22Rv1 (cell line): ENCODE results near the gene ECM2.

Experiments used
- H3K27ac ChIP-seq: fragments of 450-650 bp; 2 replicates; pipeline ENCODE4 v1.5.1; 2017
- ZFX ChIP-seq: fragments of 450-650 bp; IDR thresholded peaks from 2 replicates; pipeline ENCODE4 v1.6.1; 2017; ENCODE audit warnings: antibody characterized with exemption, borderline replicate concordance
- TF ChIP-seq, protein P1 (sequence below): fragments of 450-650 bp; IDR thresholded peaks from 2 replicates; pipeline ENCODE4 v1.5.1; 2017; ENCODE audit warnings: mild to moderate bottlenecking

The ECM2 gene

DNA sequence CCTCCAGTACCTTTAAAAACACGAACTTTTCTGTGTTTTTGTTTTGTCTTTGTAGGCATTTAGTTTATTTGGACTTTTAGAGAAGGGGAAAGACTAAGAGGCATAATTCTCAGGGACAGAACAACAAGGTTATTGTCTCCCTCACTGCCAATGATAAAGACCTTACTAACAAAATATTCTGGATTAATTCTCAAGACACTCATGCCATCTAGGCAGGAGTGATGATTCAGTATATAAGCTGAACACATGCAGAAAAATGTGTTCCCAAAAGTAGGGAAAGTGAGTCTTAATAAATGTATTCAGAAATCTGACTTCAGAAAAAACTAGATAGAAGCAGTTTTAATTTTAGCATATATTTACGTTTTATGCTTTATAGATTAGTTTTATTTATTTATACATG, 36.1 kb downstream of the ECM2 start:
- no peak overlapping the region for H3K27ac ChIP-seq

GRCh38 chr9:92496396-92497176, 39.2 kb downstream of the ECM2 start:
- no peak overlapping the region for H3K27ac ChIP-seq
- TF ChIP-seq, protein P1, sequence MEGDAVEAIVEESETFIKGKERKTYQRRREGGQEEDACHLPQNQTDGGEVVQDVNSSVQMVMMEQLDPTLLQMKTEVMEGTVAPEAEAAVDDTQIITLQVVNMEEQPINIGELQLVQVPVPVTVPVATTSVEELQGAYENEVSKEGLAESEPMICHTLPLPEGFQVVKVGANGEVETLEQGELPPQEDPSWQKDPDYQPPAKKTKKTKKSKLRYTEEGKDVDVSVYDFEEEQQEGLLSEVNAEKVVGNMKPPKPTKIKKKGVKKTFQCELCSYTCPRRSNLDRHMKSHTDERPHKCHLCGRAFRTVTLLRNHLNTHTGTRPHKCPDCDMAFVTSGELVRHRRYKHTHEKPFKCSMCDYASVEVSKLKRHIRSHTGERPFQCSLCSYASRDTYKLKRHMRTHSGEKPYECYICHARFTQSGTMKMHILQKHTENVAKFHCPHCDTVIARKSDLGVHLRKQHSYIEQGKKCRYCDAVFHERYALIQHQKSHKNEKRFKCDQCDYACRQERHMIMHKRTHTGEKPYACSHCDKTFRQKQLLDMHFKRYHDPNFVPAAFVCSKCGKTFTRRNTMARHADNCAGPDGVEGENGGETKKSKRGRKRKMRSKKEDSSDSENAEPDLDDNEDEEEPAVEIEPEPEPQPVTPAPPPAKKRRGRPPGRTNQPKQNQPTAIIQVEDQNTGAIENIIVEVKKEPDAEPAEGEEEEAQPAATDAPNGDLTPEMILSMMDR: no peak
- TF ChIP-seq ZFX: no peak

More for the DNA sequence above, 36.1 kb downstream of the ECM2 start:
- TF ChIP-seq ZFX: no peak

DNA sequence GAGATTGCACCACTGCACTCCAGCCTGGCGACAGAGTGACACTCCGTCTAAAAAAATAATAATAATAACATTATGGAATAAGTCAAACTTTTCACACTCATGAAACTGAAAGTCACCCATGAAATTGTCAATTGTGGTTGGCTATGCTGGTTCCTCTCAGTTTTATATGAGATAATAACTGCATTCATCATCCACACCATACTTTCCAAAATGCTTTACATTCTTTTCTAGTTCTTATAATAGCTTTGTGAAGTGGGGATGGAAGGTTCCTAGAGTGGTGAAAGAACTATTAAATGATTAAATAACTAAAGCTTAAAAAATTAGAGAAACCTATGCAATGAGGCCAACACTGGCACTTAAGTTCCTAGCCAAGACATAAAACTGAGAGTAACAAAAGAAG, 40.9 kb downstream of the ECM2 start:
- TF ChIP-seq, protein P1: no peak
- no peak overlapping the region for H3K27ac ChIP-seq

DNA sequence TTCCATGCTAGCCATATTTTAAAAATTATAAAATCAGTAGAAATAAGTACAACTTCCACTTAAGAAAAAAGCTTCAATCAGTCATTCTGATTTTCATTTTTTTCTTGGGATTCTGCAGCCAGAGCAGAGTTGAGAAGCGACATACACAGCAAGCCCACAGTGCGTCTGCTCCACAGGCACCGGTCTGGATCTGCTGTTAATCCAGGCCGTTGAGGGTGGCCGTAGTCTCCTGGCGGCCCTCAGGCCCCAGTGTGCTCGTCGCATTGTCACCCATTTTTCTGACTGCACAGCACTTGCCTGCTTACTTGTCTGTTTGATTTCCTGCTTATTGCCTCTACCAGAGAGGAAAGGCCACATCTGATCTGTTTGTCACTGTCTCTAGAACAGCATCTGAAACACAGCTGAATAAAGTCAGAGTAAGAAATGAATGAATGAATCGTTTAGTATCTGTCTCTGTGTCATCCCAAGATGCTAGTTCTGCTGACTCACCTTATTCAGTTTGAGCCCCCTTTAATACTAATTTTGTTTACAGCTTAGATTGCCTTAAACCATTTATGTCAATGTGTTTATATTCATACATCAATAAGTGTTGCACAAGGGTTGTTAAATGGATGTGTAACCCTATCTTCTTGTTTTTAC, 41.9 kb downstream of the ECM2 start:
- H3K27ac ChIP-seq: no peak overlapping the region
- TF ChIP-seq, protein P1: no peak

GRCh38 chr9:92492781-92493401, 42.9 kb downstream of the ECM2 start:
- no peak for TF ChIP-seq ZFX
- TF ChIP-seq, protein P1: no peak
- no peak overlapping the region for H3K27ac ChIP-seq

DNA sequence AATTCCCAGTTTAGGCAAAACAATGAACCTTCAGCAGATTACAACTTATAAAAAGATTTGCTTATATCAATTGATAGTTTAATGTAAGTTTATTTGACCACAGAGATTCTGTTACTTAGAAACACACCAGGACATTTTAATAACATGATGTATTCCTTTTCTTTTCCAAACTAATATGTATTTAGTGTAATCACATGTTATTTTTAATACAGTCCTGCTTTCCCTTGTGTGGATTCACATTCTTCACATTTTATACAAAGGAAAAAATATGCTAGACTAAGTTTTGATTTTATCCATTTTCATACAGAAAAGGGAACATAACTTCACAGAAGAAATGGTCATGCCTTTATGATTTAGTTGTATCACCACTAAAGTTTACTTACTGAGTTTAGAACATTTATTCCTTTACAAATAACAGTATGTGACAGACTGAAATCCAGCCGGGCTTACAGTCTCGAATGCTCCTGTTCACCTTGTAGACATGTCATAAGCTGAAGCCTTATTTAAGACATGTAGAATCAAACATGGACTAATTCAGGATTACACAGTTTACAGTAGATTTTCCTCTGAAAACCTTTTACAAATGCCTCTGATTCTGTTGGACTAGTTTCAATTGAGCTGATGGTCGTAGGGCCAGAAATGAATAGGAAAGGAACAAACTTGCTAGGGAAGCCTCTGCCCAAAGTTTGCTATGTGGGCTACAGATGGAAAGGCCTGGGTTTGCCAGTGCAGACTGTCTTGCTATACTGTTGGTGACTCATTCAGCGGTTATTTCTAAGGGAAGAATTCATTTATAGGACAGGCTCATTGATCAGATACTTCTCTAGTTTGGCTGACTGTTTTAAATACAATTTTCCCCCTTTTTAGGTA, 46.9 kb downstream of the ECM2 start:
- no peak for TF ChIP-seq ZFX
- TF ChIP-seq, protein P1: no peak
- no peak overlapping the region for H3K27ac ChIP-seq

DNA sequence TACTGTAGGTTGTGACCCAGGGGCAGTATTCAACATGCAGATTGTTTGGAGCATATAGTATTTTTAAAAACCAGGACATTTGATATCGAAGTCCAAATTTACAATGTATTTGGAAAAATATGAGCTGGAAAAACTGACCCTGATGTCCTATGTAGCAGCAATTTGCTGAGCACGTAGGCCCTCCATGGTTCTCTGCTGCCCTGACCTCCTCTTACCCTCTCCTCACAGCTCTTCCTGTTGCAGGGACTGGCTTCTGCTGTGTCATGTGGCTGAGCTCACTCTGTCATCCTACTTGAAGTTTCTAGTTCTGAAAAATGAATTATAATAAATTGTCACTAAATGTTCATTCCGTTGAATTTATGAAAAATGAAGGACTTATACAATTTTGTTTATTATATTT, 49.4 kb downstream of the ECM2 start:
- no peak for TF ChIP-seq ZFX
- TF ChIP-seq, protein P1: no peak
- no peak overlapping the region for H3K27ac ChIP-seq
